GM12874 (cell line): ENCODE measurements around the gene IRF7.

ENCODE experiments used
- TF ChIP-seq, protein P1 (sequence below): IDR thresholded peaks from 2 replicates; pipeline ENCODE4 v1.5.1; 2011; ENCODE audit warnings: low read depth, mild to moderate bottlenecking, control low read depth, low read length, moderate library complexity; ENCODE audit not compliant: insufficient read depth

Gene IRF7

GRCh38 chr11:638631-639331, 23.0 kb upstream of the IRF7 start:
- TF ChIP-seq, protein P1, sequence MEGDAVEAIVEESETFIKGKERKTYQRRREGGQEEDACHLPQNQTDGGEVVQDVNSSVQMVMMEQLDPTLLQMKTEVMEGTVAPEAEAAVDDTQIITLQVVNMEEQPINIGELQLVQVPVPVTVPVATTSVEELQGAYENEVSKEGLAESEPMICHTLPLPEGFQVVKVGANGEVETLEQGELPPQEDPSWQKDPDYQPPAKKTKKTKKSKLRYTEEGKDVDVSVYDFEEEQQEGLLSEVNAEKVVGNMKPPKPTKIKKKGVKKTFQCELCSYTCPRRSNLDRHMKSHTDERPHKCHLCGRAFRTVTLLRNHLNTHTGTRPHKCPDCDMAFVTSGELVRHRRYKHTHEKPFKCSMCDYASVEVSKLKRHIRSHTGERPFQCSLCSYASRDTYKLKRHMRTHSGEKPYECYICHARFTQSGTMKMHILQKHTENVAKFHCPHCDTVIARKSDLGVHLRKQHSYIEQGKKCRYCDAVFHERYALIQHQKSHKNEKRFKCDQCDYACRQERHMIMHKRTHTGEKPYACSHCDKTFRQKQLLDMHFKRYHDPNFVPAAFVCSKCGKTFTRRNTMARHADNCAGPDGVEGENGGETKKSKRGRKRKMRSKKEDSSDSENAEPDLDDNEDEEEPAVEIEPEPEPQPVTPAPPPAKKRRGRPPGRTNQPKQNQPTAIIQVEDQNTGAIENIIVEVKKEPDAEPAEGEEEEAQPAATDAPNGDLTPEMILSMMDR = no peak

- TF ChIP-seq, protein P1 = no peak
Measured at GRCh38 chr11:637593-638521, 22.1 kb upstream of the IRF7 start.

DNA sequence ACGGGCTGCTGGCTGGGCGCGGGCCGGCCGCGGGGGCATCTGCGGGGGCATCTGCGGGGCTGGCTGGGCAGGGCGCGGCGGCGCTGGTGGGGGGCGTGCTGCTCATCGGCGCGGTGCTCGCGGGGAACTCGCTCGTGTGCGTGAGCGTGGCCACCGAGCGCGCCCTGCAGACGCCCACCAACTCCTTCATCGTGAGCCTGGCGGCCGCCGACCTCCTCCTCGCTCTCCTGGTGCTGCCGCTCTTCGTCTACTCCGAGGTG, 21.5 kb upstream of the IRF7 start:
- TF ChIP-seq, protein P1 = no peak

GRCh38 chr11:636511-637332, 21.0 kb upstream of the IRF7 start, which contains the start of gene DRD4:
TSS of gene DRD4 (plus strand) at chr11:637269. CDS start at chr11:637305, 36 bp downstream.
- TF ChIP-seq, protein P1 = no peak

DNA sequence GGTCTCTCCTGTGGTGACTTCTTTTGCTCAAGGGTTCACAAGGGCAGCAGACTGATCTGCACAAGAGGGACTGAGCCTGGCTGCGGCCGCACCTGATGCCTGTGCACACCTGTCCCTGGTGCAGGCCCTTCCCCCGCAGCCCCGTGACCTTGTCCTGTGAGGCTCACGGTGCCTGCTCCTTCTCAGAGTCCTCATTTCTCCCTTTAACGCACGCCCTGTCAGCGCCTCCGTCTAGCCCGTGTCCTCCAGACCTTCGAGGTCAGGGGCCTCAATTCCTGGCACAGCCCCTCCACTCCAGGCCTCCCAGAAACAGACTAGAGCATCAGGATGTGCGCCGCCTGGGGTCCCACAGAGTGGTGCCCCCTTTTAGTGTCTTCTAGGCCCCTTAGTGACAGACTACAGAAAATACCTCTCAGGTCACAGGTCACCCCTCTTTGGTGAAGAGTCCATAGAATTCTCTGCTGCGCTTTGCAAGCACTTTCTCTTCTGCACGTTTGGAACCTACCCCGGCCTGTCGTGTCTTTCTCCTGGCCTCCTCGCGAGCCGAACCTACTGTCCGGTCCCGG, 20.3 kb upstream of the IRF7 start:
- TF ChIP-seq, protein P1 = no peak

- TF ChIP-seq, protein P1 = no peak
Measured at GRCh38 chr11:630871-631270, 15.1 kb upstream of the IRF7 start.

- TF ChIP-seq, protein P1 = no peak
Measured at GRCh38 chr11:629237-629583, 13.5 kb upstream of the IRF7 start.
